Endothelial cell of umbilical vein (primary cell): ENCODE results near the gene NCEH1.
"Not testable (repeated sequence)": the region's sequence is repeated elsewhere in the genome, so short reads cannot be mapped to it uniquely, and the experiment has no call there.

Experiments used
- EZH2 ChIP-seq: IDR thresholded peaks from 2 replicates; pipeline ENCODE4 v1.6.1; 2012; ENCODE audit warnings: borderline replicate concordance, low read depth, mild to moderate bottlenecking, moderate library complexity, low read length, inconsistent platforms; ENCODE audit not compliant: severe bottlenecking
- POLR2A ChIP-seq: IDR thresholded peaks from 2 replicates; pipeline ENCODE4 v1.6.1; 2012; ENCODE audit warnings: low read depth, mild to moderate bottlenecking, control low read depth, low read length
- POLR2AphosphoS5 ChIP-seq: IDR thresholded peaks from 2 replicates; pipeline ENCODE4 v1.6.1; 2012; ENCODE audit warnings: low read depth, mild to moderate bottlenecking, control low read depth, low read length, moderate library complexity; ENCODE audit not compliant: insufficient read depth
- TF ChIP-seq, protein P1 (sequence below), 2 donors: IDR thresholded peaks; 1 replicate in 1 of 2; 2 replicates in 1 of 2; pipeline ENCODE4 v1.5.1; 2011; ENCODE audit warnings: low read length in 2 of 2, mild to moderate bottlenecking in 2 of 2, moderate library complexity in 2 of 2, control low read depth in 1 of 2, inconsistent platforms in 1 of 2, low read depth in 1 of 2; ENCODE audit not compliant: insufficient read depth in 1 of 2; ENCODE audit errors: extremely low read depth in 1 of 2
- TF ChIP-seq, protein P2 (sequence below): IDR thresholded peaks from 2 replicates; pipeline ENCODE4 v1.6.1; 2011; ENCODE audit not compliant: insufficient read depth, insufficient read length

DNA sequence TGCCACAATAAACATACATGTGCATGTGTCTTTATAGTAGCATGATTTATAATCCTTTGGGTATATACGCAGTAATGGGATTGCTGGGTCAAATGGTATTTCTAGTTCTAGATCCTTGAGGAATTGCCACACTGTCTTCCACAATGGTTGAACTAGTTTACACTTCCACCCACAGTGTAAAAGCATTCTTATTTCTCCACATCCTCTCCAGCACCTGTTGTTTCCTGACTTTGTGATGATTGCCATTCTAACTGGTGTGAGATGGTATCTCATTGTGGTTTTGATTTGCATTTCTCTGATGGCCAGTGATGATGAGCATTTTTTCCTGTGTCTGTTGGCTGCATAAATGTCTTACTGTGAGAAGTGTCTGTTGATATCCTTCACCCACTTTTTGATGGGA, 50.4 kb downstream of the NCEH1 start:
- TF ChIP-seq, protein P1, sequence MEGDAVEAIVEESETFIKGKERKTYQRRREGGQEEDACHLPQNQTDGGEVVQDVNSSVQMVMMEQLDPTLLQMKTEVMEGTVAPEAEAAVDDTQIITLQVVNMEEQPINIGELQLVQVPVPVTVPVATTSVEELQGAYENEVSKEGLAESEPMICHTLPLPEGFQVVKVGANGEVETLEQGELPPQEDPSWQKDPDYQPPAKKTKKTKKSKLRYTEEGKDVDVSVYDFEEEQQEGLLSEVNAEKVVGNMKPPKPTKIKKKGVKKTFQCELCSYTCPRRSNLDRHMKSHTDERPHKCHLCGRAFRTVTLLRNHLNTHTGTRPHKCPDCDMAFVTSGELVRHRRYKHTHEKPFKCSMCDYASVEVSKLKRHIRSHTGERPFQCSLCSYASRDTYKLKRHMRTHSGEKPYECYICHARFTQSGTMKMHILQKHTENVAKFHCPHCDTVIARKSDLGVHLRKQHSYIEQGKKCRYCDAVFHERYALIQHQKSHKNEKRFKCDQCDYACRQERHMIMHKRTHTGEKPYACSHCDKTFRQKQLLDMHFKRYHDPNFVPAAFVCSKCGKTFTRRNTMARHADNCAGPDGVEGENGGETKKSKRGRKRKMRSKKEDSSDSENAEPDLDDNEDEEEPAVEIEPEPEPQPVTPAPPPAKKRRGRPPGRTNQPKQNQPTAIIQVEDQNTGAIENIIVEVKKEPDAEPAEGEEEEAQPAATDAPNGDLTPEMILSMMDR (IDR thresholded peaks at IDR 0.05; ENCODE audit: extremely low read depth in 1 of 2, insufficient read depth in 1 of 2, low read depth in 1 of 2, low read length in 2 of 2), result not testable (repeated sequence)
- TF ChIP-seq POLR2AphosphoS5, EZH2, POLR2A: not testable (repeated sequence)
- TF ChIP-seq, protein P2, sequence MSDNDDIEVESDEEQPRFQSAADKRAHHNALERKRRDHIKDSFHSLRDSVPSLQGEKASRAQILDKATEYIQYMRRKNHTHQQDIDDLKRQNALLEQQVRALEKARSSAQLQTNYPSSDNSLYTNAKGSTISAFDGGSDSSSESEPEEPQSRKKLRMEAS, result not testable (repeated sequence)
